K562 (cell line): ENCODE measurements around the gene DHDH. TPM values are rescaled to one million over a fixed set of nuclear protein-coding genes. Genes with fewer than 3 reads are reported as not detected.

Source experiments
- CHD2 ChIP-seq: IDR thresholded peaks from 2 replicates; pipeline ENCODE4 v1.6.1; 2011; ENCODE audit warnings: low read depth, low read length
- DIDO1 ChIP-seq: fragments of 450-650 bp; IDR thresholded peaks from 2 replicates; pipeline ENCODE4 v1.6.1; 2016; ENCODE audit warnings: low read depth, missing biosample characterization, missing genetic modification characterization
- ETS2 ChIP-seq: IDR thresholded peaks from 2 replicates; pipeline ENCODE4 v1.6.1; 2016; ENCODE audit warnings: borderline replicate concordance, missing genetic modification characterization, mild to moderate bottlenecking, moderate library complexity, missing compliant biosample characterization; ENCODE audit not compliant: poor library complexity, severe bottlenecking
- ETV1 ChIP-seq: fragments of 450-650 bp; conservative IDR thresholded peaks from 2 replicates; pipeline ENCODE4 v1.6.1; 2016; ENCODE audit warnings: missing genetic modification characterization, control low read depth, low read depth, missing compliant biosample characterization
- JUN ChIP-seq, 2 experiments: sonication (generic) in 1 of 2; formaldehyde crosslinking in 1 of 2; IDR thresholded peaks; 2 replicates each; pipeline versions ENCODE4 v1.6.1 to v1.8.0; 2012 to 2022; ENCODE audit warnings: borderline replicate concordance in 2 of 2, mild to moderate bottlenecking in 2 of 2, improper control_type of control experiment in 1 of 2, low read depth in 1 of 2, low read length in 1 of 2, missing genetic modification reagents in 1 of 2
- KLF16 ChIP-seq: IDR thresholded peaks from 2 replicates; pipeline ENCODE4 v1.6.1; 2016; ENCODE audit warnings: antibody characterized with exemption
- MCM7 ChIP-seq, 2 experiments: fragments of 450-650 bp; IDR thresholded peaks; 2 replicates each; pipeline ENCODE4 v1.6.1; 2016 to 2018
- MECOM ChIP-seq: fragments of 250-450 bp; sonication (Bioruptor Pico); IDR thresholded peaks from 2 replicates; pipeline ENCODE4 v1.8.0; 2022; ENCODE audit warnings: inconsistent platforms
- NRF1 ChIP-seq, 2 experiments: fragments of 450-650 bp; IDR thresholded peaks in 1 of 2; conservative IDR thresholded peaks in 1 of 2; 2 replicates each; pipeline ENCODE4 v1.6.1; 2014; ENCODE audit warnings: mild to moderate bottlenecking in 2 of 2
- TEAD4 ChIP-seq, 2 experiments: sonication (generic) in 1 of 2; formaldehyde crosslinking in 1 of 2; IDR thresholded peaks; 2 replicates each; pipeline versions ENCODE4 v1.6.1 to v1.8.0; 2012 to 2022; ENCODE audit warnings: borderline replicate concordance in 1 of 2, inconsistent platforms in 1 of 2, low read length in 1 of 2, mild to moderate bottlenecking in 1 of 2, missing genetic modification reagents in 1 of 2
- polyA plus RNA-seq, 8 experiments: library from polyadenylated mRNA; depleted of rRNA in 4 of 8; stranded (reverse) in 5 of 8; unstranded in 3 of 8; fragments of >200 nt; fragmentation: Nextera tagmentation in 2 of 8; fragmentation: Illumina TruSeq in 1 of 8; extraction: Ambion mirVana in 2 of 8; extraction: Trizol in 1 of 8; gene quantifications; 2 replicates each; pipeline versions ENCODE4 v1.2.1 to v1.2.3, GENCODE V29; 2011 to 2014; ENCODE audit warnings: inconsistent platforms in 1 of 8, missing spikeins in 1 of 8
- total RNA-seq, 7 experiments: library from RNA; depleted of rRNA in 6 of 7; stranded (reverse); fragments of >200 nt in 6 of 7; fragmentation: Illumina TruSeq in 2 of 7; extraction: Trizol in 2 of 7; gene quantifications; 2 replicates each; pipeline versions ENCODE4 v1.2.1 to v1.2.3, GENCODE V29; 2011 to 2021; ENCODE audit warnings: low replicate concordance in 1 of 7
- TF ChIP-seq, protein P1 (sequence below): fragments of 450-650 bp; IDR thresholded peaks from 2 replicates; pipeline ENCODE4 v1.6.1; 2018; ENCODE audit warnings: mild to moderate bottlenecking, low read depth; ENCODE audit not compliant: partially characterized antibody
- TF ChIP-seq, protein P2 (sequence below): sonication (generic); formaldehyde crosslinking; IDR thresholded peaks from 2 replicates; pipeline ENCODE4 v1.8.0; 2022; ENCODE audit warnings: mild to moderate bottlenecking, low read depth, missing genetic modification reagents
- TF ChIP-seq, protein P3 (sequence below): fragments of 250-450 bp; sonication (Bioruptor Pico); IDR thresholded peaks from 2 replicates; pipeline ENCODE4 v1.4.0; 2020

Gene DHDH
- total and polyA plus RNA-seq, 9 of the 15 experiments (the other 6 are each of a cell fraction or from before 2014, with no cell fraction given) = 0.37 to 1.9 (median 0.87) TPM

DNA sequence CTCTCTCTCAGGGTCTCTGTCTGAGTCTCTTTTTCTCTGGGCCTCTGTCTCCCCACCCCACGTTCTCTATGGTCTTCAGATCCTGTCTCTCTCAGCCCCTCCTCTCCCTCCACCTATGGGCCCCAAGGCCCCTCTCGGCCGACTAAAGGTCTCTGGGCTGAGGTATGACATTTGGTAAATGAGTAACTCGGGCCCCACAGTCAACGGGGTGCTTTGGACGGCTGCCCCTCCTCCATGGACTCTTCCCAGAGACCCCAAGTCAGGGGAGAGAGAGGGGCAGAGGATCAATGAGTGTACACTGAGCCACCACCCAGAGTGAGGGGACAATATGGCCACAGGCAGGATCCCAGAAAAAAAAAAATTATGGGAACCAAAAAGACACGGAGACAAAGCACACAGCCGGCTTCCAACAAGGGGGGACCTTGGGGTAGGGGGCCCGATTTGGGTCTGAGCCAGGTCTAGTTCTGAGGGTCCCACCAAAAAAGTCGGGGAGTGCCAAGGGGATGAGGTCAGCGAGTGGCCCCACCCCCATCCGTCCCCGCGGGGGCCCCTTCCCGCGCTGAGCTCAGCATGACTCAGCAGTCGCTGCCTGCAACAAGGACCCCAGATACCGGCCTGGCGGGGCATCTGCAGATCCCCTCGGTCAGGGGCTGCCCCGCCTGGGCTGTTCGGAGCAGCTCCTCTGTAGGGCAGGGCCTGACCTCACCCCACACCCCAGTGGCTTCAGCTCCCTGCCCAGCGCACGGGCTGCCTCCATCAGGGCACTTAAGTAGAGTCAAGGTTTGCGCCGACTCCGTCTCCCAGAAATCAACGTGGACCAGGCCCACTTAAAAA lies 30.1 kb downstream of the DHDH start (continued):
- peak; percentile 58; the same call in 1 of the 2 replicates for TF ChIP-seq CHD2
- 0 out of 2 replicates have a peak, but pooled peaks have one; percentile 20 for TF ChIP-seq DIDO1 (tag)
- TF ChIP-seq, protein P1, sequence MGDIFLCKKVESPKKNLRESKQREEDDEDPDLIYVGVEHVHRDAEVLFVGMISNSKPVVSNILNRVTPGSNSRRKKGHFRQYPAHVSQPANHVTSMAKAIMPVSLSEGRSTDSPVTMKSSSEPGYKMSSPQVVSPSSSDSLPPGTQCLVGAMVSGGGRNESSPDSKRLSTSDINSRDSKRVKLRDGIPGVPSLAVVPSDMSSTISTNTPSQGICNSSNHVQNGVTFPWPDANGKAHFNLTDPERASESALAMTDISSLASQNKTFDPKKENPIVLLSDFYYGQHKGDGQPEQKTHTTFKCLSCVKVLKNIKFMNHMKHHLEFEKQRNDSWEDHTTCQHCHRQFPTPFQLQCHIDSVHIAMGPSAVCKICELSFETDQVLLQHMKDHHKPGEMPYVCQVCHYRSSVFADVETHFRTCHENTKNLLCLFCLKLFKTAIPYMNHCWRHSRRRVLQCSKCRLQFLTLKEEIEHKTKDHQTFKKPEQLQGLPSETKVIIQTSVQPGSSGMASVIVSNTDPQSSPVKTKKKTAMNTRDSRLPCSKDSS = no peak
- peak; percentile 70 for TF ChIP-seq ETV1 (tag)
- no peak for TF ChIP-seq MCM7 (IDR thresholded peaks at IDR 0.05)
- TF ChIP-seq TEAD4 (IDR thresholded peaks at IDR 0.05; ENCODE audit: low read length) = peak; percentile 52
- no peak for TF ChIP-seq TEAD4 (CRISPR knock-in tag; IDR thresholded peaks at IDR 0.05; ENCODE audit: borderline replicate concordance)
- TF ChIP-seq ETS2 = no peak
- no peak for TF ChIP-seq KLF16
- peak; percentile 37; the same call in 1 of the 2 replicates for TF ChIP-seq MECOM (CRISPR knock-in tag)
- TF ChIP-seq JUN (IDR thresholded peaks at IDR 0.05; ENCODE audit: borderline replicate concordance, low read depth, low read length) = peak; percentile 98
- peak; percentile 98 for TF ChIP-seq JUN (CRISPR knock-in tag; IDR thresholded peaks at IDR 0.05; ENCODE audit: borderline replicate concordance)
- TF ChIP-seq, protein P2, sequence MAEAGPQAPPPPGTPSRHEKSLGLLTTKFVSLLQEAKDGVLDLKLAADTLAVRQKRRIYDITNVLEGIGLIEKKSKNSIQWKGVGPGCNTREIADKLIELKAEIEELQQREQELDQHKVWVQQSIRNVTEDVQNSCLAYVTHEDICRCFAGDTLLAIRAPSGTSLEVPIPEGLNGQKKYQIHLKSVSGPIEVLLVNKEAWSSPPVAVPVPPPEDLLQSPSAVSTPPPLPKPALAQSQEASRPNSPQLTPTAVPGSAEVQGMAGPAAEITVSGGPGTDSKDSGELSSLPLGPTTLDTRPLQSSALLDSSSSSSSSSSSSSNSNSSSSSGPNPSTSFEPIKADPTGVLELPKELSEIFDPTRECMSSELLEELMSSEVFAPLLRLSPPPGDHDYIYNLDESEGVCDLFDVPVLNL (CRISPR knock-in tag) = no peak
- peak; percentile 28 to 47; a peak in 3 of 4 replicates for TF ChIP-seq NRF1 (conservative IDR thresholded peaks at IDR 0.05 in 1 of 2, IDR thresholded peaks at IDR 0.05 in 1 of 2)
- TF ChIP-seq, protein P3, sequence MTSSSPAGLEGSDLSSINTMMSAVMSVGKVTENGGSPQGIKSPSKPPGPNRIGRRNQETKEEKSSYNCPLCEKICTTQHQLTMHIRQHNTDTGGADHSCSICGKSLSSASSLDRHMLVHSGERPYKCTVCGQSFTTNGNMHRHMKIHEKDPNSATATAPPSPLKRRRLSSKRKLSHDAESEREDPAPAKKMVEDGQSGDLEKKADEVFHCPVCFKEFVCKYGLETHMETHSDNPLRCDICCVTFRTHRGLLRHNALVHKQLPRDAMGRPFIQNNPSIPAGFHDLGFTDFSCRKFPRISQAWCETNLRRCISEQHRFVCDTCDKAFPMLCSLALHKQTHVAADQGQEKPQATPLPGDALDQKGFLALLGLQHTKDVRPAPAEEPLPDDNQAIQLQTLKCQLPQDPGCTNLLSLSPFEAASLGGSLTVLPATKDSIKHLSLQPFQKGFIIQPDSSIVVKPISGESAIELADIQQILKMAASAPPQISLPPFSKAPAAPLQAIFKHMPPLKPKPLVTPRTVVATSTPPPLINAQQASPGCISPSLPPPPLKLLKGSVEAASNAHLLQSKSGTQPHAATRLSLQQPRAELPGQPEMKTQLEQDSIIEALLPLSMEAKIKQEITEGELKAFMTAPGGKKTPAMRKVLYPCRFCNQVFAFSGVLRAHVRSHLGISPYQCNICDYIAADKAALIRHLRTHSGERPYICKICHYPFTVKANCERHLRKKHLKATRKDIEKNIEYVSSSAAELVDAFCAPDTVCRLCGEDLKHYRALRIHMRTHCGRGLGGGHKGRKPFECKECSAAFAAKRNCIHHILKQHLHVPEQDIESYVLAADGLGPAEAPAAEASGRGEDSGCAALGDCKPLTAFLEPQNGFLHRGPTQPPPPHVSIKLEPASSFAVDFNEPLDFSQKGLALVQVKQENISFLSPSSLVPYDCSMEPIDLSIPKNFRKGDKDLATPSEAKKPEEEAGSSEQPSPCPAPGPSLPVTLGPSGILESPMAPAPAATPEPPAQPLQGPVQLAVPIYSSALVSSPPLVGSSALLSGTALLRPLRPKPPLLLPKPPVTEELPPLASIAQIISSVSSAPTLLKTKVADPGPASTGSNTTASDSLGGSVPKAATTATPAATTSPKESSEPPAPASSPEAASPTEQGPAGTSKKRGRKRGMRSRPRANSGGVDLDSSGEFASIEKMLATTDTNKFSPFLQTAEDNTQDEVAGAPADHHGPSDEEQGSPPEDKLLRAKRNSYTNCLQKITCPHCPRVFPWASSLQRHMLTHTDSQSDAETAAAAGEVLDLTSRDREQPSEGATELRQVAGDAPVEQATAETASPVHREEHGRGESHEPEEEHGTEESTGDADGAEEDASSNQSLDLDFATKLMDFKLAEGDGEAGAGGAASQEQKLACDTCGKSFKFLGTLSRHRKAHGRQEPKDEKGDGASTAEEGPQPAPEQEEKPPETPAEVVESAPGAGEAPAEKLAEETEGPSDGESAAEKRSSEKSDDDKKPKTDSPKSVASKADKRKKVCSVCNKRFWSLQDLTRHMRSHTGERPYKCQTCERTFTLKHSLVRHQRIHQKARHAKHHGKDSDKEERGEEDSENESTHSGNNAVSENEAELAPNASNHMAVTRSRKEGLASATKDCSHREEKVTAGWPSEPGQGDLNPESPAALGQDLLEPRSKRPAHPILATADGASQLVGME (CRISPR knock-in tag) = 0 out of 2 replicates have a peak, but pooled peaks have one; percentile 20
